Testis (tissue), 3 donors: ENCODE measurements around the gene CAPN3. TPM values are rescaled to one million over a fixed set of nuclear protein-coding genes. Genes with fewer than 3 reads are reported as not detected.

Source experiments
- DNase-seq: peaks from one replicate; pipeline ENCODE4 v3.0.0-alpha.2; 2019
- H3K27ac ChIP-seq, 2 donors: fragments of 200-600 bp; sonication (generic); one replicate each; pipeline ENCODE4 v1.5.1; 2019
- H3K27me3 ChIP-seq: fragments of 200-600 bp; sonication (generic); one replicate; pipeline ENCODE4 v1.5.1; 2019
- H3K36me3 ChIP-seq: fragments of 200-600 bp; sonication (generic); one replicate; pipeline ENCODE4 v1.5.1; 2017; ENCODE audit warnings: low read depth; ENCODE audit errors: missing control alignments
- H3K4me1 ChIP-seq: fragments of 200-600 bp; sonication (generic); one replicate; pipeline ENCODE4 v1.5.1; 2019
- H3K4me3 ChIP-seq, 2 donors: fragments of 200-600 bp; sonication (generic); one replicate each; pipeline ENCODE4 v1.5.1; 2017 to 2019
- H3K9me3 ChIP-seq: fragments of 200-600 bp; sonication (generic); one replicate; pipeline ENCODE4 v1.5.1; 2017
- POLR2A ChIP-seq: fragments of 450-650 bp; IDR thresholded peaks from one replicate; pipeline ENCODE4 v1.6.1; 2017; ENCODE audit warnings: antibody characterized with exemption, mild to moderate bottlenecking, moderate library complexity
- WGBS, 2 donors: methylation state at CpG; one replicate each; pipeline ENCODE4 v1.1.5; 2018; 5-methylcytosine and 5-hydroxymethylcytosine counted together
- intact Hi-C: fragments of 100-400 bp; cut with DNase I; formaldehyde crosslinking; loops from one replicate; pipeline ENCODE4 v1.15.1; 2023; ENCODE audit warnings: low total_unique reads
- polyA plus RNA-seq: library from polyadenylated mRNA; stranded (reverse); fragments of 350-450 nt; fragmentation: Illumina TruSeq; extraction: RNeasy Lipid Tissue Mini Kit (QIAGEN cat#74804); gene quantifications from one replicate; pipeline ENCODE4 v1.2.3, GENCODE V29; 2014; ENCODE audit warnings: low read depth, low replicate concordance; ENCODE audit not compliant: insufficient read depth
- total RNA-seq, 2 donors: library from RNA; depleted of rRNA; stranded (reverse); fragments of >200 nt; gene quantifications; one replicate each; pipeline ENCODE4 v1.2.3, GENCODE V29; 2016
- TF ChIP-seq, protein P1 (sequence below), 3 experiments: fragments of 450-650 bp in 2 of 3; fragments of 200-600 bp in 1 of 3; sonication (generic) in 1 of 3; IDR thresholded peaks; one replicate each; pipeline ENCODE4 v1.5.1; 2016 to 2019; ENCODE audit warnings: antibody characterized with exemption in 3 of 3, mild to moderate bottlenecking in 2 of 3, moderate library complexity in 1 of 3

CAPN3 gene
- total and polyA plus RNA-seq, 3 donors from 2014 or later, result 33.6 to 60.4 (median 53.0) TPM

- intact Hi-C loops, result no loop called here
- no peaks in the 10 kb centered on the region for H3K27me3 ChIP-seq
- no peak overlapping the region for H3K4me3 ChIP-seq
- no peak for TF ChIP-seq POLR2A
- no peak overlapping the region for H3K27ac ChIP-seq
- 58 to 74% methylated on average over 4 of the region's 4 CpGs for WGBS, 2 donors
- no peaks in the 10 kb centered on the region for H3K36me3 ChIP-seq
- no peaks in the 10 kb centered on the region for H3K4me1 ChIP-seq
- no peak for DNase-seq
- H3K9me3 ChIP-seq, result no peaks in the 10 kb centered on the region
Measured at GRCh38 chr15:42384597-42384996, 25.3 kb downstream of the CAPN3 start.

DNA sequence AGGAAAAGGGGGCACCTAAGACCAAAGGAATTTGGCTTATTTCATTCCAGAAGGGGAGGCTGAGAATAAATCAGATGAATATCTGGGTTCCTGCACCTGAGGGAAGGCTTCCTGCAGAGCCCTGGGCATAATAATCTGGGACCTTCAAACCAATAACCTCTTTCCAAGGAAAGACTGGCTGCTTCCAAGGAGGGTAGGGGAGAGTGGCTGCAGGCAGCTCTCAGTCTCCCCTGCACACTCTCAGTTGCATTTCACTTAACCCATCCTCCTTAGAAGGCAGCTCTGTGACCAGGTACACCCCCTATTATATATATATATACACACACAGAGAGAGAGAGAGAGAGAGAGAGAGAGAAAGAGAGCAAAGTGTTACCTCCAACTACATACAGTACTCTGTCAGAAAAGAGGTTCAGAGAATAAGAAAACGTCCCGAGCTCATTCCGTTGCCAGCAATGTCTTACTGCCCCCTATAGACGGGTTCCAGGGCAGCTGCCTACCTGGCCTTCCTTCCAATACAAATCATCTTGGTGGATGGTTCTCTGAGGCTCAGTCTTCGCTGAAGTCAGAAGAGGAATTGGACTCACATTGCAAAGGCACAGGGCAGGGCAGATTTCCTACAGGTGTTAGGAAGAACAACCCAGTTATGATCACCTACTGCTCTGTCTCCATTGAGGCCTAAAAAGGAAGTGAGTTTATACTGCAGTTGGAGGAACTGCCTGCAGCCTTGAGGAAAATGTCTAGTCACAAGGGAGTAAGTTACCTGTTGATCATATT, 26.1 kb downstream of the CAPN3 start:
- Histone ChIP-seq H3K4me1 (no peaks in the 10 kb centered on the region), H3K27me3 (no peaks in the 10 kb centered on the region), H3K36me3 (no peaks in the 10 kb centered on the region), H3K4me3 (no peak overlapping the region), H3K9me3 (no peaks in the 10 kb centered on the region), H3K27ac (no peak overlapping the region)
- intact Hi-C loops, result no loop called here
- TF ChIP-seq, protein P1, sequence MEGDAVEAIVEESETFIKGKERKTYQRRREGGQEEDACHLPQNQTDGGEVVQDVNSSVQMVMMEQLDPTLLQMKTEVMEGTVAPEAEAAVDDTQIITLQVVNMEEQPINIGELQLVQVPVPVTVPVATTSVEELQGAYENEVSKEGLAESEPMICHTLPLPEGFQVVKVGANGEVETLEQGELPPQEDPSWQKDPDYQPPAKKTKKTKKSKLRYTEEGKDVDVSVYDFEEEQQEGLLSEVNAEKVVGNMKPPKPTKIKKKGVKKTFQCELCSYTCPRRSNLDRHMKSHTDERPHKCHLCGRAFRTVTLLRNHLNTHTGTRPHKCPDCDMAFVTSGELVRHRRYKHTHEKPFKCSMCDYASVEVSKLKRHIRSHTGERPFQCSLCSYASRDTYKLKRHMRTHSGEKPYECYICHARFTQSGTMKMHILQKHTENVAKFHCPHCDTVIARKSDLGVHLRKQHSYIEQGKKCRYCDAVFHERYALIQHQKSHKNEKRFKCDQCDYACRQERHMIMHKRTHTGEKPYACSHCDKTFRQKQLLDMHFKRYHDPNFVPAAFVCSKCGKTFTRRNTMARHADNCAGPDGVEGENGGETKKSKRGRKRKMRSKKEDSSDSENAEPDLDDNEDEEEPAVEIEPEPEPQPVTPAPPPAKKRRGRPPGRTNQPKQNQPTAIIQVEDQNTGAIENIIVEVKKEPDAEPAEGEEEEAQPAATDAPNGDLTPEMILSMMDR (IDR thresholded peaks at IDR 0.05), result peak in 2 of 3 experiments; percentile 15 to 39
- no peak for TF ChIP-seq POLR2A
- DNase-seq, result peak; percentile 65
- WGBS, 2 donors, result 68 to 81% methylated on average over 4 to 5 of the region's 5 CpGs

GRCh38 chr15:42385980-42386700, 26.8 kb downstream of the CAPN3 start:
- H3K36me3 ChIP-seq, result no peaks in the 10 kb centered on the region
- no peaks in the 10 kb centered on the region for H3K9me3 ChIP-seq
- H3K4me1 ChIP-seq, result no peaks in the 10 kb centered on the region
- intact Hi-C loops, result no loop called here
- H3K4me3 ChIP-seq, result no peak overlapping the region
- no peak for DNase-seq
- no peak overlapping the region for H3K27ac ChIP-seq
- WGBS, 2 donors, result 78 to 79% methylated on average over 11 to 12 of the region's 12 CpGs
- H3K27me3 ChIP-seq, result no peaks in the 10 kb centered on the region
- no peak for TF ChIP-seq POLR2A
- TF ChIP-seq, protein P1 (IDR thresholded peaks at IDR 0.05), result no peak

DNA sequence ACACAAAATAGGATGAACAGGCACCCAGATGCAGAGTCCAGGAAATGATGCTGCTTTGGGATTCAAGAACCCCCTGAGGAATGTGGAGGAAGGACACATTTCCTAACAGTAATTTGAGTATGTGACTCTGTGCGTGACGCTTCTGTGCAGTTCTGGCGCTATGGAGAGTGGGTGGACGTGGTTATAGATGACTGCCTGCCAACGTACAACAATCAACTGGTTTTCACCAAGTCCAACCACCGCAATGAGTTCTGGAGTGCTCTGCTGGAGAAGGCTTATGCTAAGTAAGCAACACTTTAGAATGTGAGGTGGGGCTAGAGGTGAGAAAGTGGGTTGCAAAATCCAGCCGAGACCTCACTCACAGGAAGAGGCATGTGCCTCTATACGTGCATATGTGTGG, 28.3 kb downstream of the CAPN3 start:
- no peak for TF ChIP-seq POLR2A
- TF ChIP-seq, protein P1 (IDR thresholded peaks at IDR 0.05), result no peak
- H3K4me3 ChIP-seq, result no peak overlapping the region
- H3K27ac ChIP-seq, result no peak overlapping the region
- no peaks in the 10 kb centered on the region for H3K27me3 ChIP-seq
- H3K4me1 ChIP-seq, result no peaks in the 10 kb centered on the region
- 87 to 94% methylated on average over 8 of the region's 8 CpGs for WGBS, 2 donors
- no peaks in the 10 kb centered on the region for H3K9me3 ChIP-seq
- no peak for DNase-seq
- intact Hi-C loops, result no loop called here
- H3K36me3 ChIP-seq, result no peaks in the 10 kb centered on the region

DNA sequence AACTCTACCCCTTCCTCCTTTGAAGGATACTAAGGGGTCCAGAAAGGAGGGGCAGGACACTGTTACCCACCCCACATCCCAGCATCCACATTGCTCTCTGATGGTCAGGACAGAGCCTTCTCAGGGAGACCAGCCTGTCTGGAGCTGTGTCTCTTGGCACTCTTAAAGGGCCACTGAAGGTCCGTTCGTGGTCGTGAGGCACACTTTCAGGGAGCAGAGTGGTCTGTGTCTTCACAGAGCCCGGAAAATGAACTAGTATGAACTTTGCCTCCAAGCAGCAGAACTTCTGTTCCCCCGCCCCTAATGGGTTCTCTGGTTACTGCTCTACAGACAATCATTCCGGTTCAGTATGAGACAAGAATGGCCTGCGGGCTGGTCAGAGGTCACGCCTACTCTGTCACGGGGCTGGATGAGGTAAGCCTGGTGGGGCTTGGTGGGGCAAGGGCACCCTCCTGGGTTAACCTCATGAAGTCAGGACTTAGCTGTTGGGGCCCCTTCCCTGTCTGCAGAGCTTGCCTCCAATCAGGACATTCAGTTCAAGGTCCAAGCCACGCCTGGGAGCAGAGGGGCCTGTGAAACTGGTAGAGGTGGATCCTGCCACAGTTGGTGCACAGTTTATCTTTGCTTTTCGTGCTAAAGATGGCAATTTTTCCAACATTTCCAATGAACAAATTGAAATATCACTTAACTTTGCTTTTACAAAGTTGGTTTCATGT, 33.2 kb downstream of the CAPN3 start:
- WGBS, 2 donors, result 82 to 87% methylated on average over 7 to 11 of the region's 11 CpGs
- DNase-seq, result no peak
- Histone ChIP-seq H3K4me1 (no peaks in the 10 kb centered on the region), H3K36me3 (no peaks in the 10 kb centered on the region), H3K4me3 (no peak overlapping the region), H3K27ac (no peak overlapping the region), H3K27me3 (no peaks in the 10 kb centered on the region), H3K9me3 (no peaks in the 10 kb centered on the region)
- intact Hi-C loops, result no loop called here
- TF ChIP-seq POLR2A, result no peak
- TF ChIP-seq, protein P1 (IDR thresholded peaks at IDR 0.05), result no peak
